Hepatocyte (in vitro differentiated cells): Measurements from ENCODE around the gene DEDD2. TPM values are rescaled to one million over a fixed set of nuclear protein-coding genes. Genes with fewer than 3 reads are reported as not detected.

ENCODE experiments used
- DNase-seq: peaks from one replicate; pipeline ENCODE4 v3.0.0-alpha.2; 2016; ENCODE audit warnings: low spot score
- H2AFZ ChIP-seq: fragments of 200-600 bp; sonication (generic); 2 replicates; pipeline ENCODE4 v1.6.0; 2016; ENCODE audit warnings: antibody characterized with exemption, mild to moderate bottlenecking
- H3K27ac ChIP-seq: fragments of 200-600 bp; sonication (generic); 2 replicates; pipeline ENCODE4 v1.5.1; 2016; ENCODE audit warnings: mild to moderate bottlenecking
- H3K27me3 ChIP-seq: fragments of 200-600 bp; sonication (generic); 2 replicates; pipeline ENCODE4 v1.6.1; 2016
- H3K36me3 ChIP-seq: fragments of 200-600 bp; sonication (generic); replicated peaks from 2 replicates; pipeline ENCODE4 v1.5.1; 2016; ENCODE audit warnings: low read depth; ENCODE audit not compliant: insufficient read depth
- H3K4me1 ChIP-seq: fragments of 200-600 bp; sonication (generic); 2 replicates; pipeline ENCODE4 v1.5.1; 2016; ENCODE audit warnings: mild to moderate bottlenecking, moderate library complexity; ENCODE audit not compliant: insufficient read depth
- H3K4me2 ChIP-seq: fragments of 200-600 bp; sonication (generic); 2 replicates; pipeline ENCODE4 v1.6.0; 2016
- H3K4me3 ChIP-seq: fragments of 200-600 bp; sonication (generic); 2 replicates; pipeline ENCODE4 v1.5.1; 2016; ENCODE audit warnings: mild to moderate bottlenecking
- H3K79me2 ChIP-seq: fragments of 200-600 bp; sonication (generic); 2 replicates; pipeline ENCODE4 v1.6.0; 2017; ENCODE audit warnings: mild to moderate bottlenecking
- H3K9me2 ChIP-seq: fragments of 200-600 bp; sonication (generic); replicated peaks from 2 replicates; pipeline ENCODE4 v1.6.0; 2017; ENCODE audit warnings: mild to moderate bottlenecking; ENCODE audit not compliant: insufficient read depth
- H3K9me3 ChIP-seq: fragments of 200-600 bp; sonication (generic); 2 replicates; pipeline ENCODE4 v1.5.1; 2016; ENCODE audit warnings: low read depth, mild to moderate bottlenecking
- H4K20me1 ChIP-seq: fragments of 200-600 bp; sonication (generic); 2 replicates; pipeline ENCODE4 v1.6.0; 2016; ENCODE audit warnings: mild to moderate bottlenecking; ENCODE audit not compliant: insufficient read depth, poor library complexity, severe bottlenecking
- EZH2 ChIP-seq: fragments of 200-600 bp; sonication (generic); IDR thresholded peaks from 2 replicates; pipeline ENCODE4 v1.6.1; 2016; ENCODE audit warnings: antibody characterized with exemption, mild to moderate bottlenecking, borderline replicate concordance
- EZH2phosphoT487 ChIP-seq: fragments of 200-600 bp; sonication (generic); IDR thresholded peaks from one replicate; pipeline ENCODE4 v1.6.1; 2018; ENCODE audit warnings: antibody characterized with exemption, mild to moderate bottlenecking, low read depth, moderate library complexity; ENCODE audit not compliant: unreplicated experiment, severe bottlenecking
- WGBS: methylation state at CpG from one replicate; pipeline ENCODE4 v1.1.6; 2016; ENCODE audit warnings: low lambda C conversion rate; ENCODE audit errors: missing lambda C conversion rate; 5-methylcytosine and 5-hydroxymethylcytosine counted together
- polyA plus RNA-seq: library from polyadenylated mRNA; unstranded; fragments of >200 nt; fragmentation: Nextera tagmentation; extraction: Ambion mirVana; gene quantifications from 2 replicates; pipeline ENCODE4 v1.2.1, GENCODE V29; 2016
- total RNA-seq: library from RNA; depleted of rRNA; stranded (reverse); fragments of >200 nt; gene quantifications from 2 replicates; pipeline ENCODE4 v1.2.3, GENCODE V29; 2014
- TF ChIP-seq, protein P1 (sequence below): fragments of 200-600 bp; sonication (generic); IDR thresholded peaks from 2 replicates; pipeline ENCODE4 v1.5.1; 2016; ENCODE audit warnings: antibody characterized with exemption, mild to moderate bottlenecking; ENCODE audit not compliant: poor library complexity

The DEDD2 gene
- total and polyA plus RNA-seq, 2 experiments from 2014 or later = 34.2 to 37.8 TPM

DNA sequence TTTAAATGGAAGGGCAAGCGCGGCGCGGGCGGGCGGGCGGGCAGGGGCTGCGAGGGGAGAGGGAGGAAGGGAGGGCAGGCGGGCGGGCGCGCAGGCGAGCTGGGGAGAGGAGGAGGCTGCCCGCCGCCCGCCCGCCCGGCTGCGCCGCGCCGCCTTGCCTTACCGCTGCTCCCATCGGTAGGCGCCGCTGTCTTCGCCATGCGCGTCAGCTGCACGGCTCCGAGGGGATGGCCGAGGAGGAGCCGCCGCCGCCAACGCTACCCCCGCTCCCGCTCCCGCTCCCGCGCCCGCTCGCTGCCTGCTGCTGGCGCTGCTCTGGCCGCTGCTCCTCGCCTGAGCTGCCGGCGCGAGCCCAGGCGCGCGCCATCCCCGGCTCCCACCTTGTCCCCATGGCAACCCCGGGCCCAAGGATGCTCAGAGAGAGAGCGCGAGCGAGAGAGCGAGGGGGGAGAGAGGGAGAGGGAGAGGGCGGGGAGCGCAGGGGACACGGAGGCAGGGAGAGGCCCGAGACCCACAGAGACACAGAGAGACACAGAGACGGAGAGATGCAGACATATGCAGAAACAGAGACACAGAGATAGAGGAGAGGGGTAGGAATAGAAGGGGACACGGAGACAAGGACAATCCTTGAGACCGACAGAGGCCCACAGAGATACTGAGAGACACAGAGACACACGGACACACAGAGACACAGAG, 40.3 kb downstream of the DEDD2 start:
- DNase-seq = peak; percentile 91
- Histone ChIP-seq H3K79me2 (no peaks in the 10 kb centered on the region), H3K27ac (no peak overlapping the region), H2AFZ (peak overlapping the region; percentile 57), H4K20me1 (no peaks in the 10 kb centered on the region), H3K27me3 (peaks cover 75% of the 10 kb centered on the region), H3K9me2 (no peaks in the 10 kb centered on the region), H3K4me2 (peak overlapping the region; percentile 98), H3K9me3 (no peaks in the 10 kb centered on the region), H3K4me1 (peaks cover 3% of the 10 kb centered on the region), H3K4me3 (peak overlapping the region; percentile 62), H3K36me3 (no peaks in the 10 kb centered on the region)
- 5% methylated on average over 18 of the region's 66 CpGs for WGBS
- TF ChIP-seq EZH2 = no peak
- TF ChIP-seq, protein P1, sequence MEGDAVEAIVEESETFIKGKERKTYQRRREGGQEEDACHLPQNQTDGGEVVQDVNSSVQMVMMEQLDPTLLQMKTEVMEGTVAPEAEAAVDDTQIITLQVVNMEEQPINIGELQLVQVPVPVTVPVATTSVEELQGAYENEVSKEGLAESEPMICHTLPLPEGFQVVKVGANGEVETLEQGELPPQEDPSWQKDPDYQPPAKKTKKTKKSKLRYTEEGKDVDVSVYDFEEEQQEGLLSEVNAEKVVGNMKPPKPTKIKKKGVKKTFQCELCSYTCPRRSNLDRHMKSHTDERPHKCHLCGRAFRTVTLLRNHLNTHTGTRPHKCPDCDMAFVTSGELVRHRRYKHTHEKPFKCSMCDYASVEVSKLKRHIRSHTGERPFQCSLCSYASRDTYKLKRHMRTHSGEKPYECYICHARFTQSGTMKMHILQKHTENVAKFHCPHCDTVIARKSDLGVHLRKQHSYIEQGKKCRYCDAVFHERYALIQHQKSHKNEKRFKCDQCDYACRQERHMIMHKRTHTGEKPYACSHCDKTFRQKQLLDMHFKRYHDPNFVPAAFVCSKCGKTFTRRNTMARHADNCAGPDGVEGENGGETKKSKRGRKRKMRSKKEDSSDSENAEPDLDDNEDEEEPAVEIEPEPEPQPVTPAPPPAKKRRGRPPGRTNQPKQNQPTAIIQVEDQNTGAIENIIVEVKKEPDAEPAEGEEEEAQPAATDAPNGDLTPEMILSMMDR = peak; percentile 46
- no peak for TF ChIP-seq EZH2phosphoT487

DNA sequence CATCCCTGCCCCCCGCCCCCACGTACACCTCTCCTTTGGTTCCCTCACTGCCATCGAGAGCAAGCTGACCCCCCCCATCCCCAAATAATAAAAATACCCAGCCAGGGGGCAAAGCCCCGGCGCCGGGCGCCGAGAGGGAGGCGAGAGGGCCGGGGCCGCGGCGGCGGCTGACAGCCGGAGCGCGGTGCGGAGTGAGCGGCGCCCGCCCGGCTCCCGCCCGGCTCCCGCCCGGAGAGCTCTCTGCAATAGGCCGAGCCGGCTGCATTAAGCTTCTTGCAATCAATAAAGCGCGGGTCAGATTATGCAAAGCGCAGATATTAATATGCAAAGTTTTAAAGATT, 40.9 kb downstream of the DEDD2 start:
- no peaks in the 10 kb centered on the region for H4K20me1 ChIP-seq
- H3K4me3 ChIP-seq = peak overlapping the region; percentile 62
- H3K4me1 ChIP-seq = peaks cover 3% of the 10 kb centered on the region
- H3K4me2 ChIP-seq = peak overlapping the region; percentile 98
- DNase-seq = no peak
- peaks cover 70% of the 10 kb centered on the region for H3K27me3 ChIP-seq
- H3K9me2 ChIP-seq = no peaks in the 10 kb centered on the region
- no peaks in the 10 kb centered on the region for H3K79me2 ChIP-seq
- no peaks in the 10 kb centered on the region for H3K36me3 ChIP-seq
- 2% methylated on average over 17 of the region's 31 CpGs for WGBS
- TF ChIP-seq EZH2 = no peak
- TF ChIP-seq, protein P1 = no peak
- no peak for TF ChIP-seq EZH2phosphoT487
- no peaks in the 10 kb centered on the region for H3K9me3 ChIP-seq
- peak overlapping the region; percentile 57 for H2AFZ ChIP-seq
- H3K27ac ChIP-seq = no peak overlapping the region

DNA sequence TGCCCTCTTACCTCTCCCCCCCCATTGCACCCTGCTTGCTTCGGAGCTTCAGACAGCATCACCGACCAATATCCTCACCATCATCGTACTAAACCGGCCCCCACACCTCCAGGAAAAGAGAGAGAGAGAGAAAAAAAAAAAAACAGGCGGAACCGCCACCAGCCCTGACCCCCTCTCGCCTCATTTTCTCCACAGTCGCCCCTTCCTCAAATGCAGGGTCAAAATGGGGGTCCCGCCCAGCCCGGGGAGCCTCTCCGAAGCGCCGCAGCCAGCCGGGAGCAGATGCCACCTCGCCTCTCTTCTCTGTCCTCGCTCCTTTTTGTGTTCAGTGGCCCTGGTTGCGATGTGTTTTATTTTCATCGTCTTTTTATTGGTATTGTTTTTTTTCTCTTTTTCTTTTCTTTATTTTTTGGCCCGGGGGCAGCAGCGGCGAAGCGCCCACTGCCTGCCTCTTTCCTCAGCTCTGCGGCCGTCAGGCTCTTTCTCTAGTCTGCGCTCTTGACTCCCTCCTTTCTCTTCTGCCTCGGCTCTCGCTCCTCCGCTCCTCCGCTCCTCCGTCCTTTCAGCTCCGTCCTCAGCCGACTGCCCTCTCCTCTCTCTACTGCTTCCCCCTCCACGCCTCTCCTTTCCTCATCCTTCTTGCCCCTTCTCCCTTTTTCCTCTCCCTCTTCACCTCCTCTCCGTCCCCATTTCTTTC, 41.4 kb downstream of the DEDD2 start:
- H3K36me3 ChIP-seq = no peaks in the 10 kb centered on the region
- peak overlapping the region; percentile 98 for H3K4me2 ChIP-seq
- 10% methylated on average over 23 of the region's 34 CpGs for WGBS
- peak overlapping the region; percentile 62 for H3K4me3 ChIP-seq
- H3K27me3 ChIP-seq = peaks cover 67% of the 10 kb centered on the region
- no peaks in the 10 kb centered on the region for H3K9me3 ChIP-seq
- peak; percentile 30 for DNase-seq
- TF ChIP-seq, protein P1 = no peak
- TF ChIP-seq EZH2phosphoT487 (no peak), EZH2 (peak; percentile 77)
- peak overlapping the region; percentile 57 for H2AFZ ChIP-seq
- no peak overlapping the region for H3K27ac ChIP-seq
- H3K4me1 ChIP-seq = peaks cover 3% of the 10 kb centered on the region
- no peaks in the 10 kb centered on the region for H4K20me1 ChIP-seq
- H3K79me2 ChIP-seq = no peaks in the 10 kb centered on the region
- H3K9me2 ChIP-seq = no peaks in the 10 kb centered on the region
